GM18907 (cell line): ENCODE data around the gene C13orf46.

ENCODE experiments used
- ATAC-seq: cut with Tn5 transposase; IDR thresholded peaks from one replicate; pipeline ENCODE4 v1.9.1; 2021; ENCODE audit warnings: mild to moderate bottlenecking, moderate library complexity; ENCODE audit not compliant: unreplicated experiment

The C13orf46 gene

GRCh38 chr13:113941571-113942191 lies 32.2 kb downstream of the C13orf46 start:
- ATAC-seq: no peak

DNA sequence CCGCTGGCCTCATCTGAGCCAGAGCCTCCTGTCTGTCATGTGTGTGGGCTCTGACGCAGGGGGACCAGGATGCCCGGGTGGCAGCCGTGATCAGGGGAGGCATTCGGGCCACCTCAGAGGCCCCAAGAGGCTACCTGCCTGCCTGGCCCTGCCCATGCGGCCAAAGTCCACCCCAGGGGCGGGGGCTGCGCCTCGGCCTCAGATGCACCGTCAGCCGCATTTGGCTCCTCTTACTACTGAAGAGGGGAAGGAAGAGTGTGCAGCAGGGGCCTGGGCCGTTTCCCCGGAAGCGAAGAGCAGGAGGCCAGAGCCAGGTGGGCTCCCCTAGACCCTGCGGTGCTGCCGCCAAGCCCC lies 34.0 kb downstream of the C13orf46 start:
- no peak for ATAC-seq

DNA sequence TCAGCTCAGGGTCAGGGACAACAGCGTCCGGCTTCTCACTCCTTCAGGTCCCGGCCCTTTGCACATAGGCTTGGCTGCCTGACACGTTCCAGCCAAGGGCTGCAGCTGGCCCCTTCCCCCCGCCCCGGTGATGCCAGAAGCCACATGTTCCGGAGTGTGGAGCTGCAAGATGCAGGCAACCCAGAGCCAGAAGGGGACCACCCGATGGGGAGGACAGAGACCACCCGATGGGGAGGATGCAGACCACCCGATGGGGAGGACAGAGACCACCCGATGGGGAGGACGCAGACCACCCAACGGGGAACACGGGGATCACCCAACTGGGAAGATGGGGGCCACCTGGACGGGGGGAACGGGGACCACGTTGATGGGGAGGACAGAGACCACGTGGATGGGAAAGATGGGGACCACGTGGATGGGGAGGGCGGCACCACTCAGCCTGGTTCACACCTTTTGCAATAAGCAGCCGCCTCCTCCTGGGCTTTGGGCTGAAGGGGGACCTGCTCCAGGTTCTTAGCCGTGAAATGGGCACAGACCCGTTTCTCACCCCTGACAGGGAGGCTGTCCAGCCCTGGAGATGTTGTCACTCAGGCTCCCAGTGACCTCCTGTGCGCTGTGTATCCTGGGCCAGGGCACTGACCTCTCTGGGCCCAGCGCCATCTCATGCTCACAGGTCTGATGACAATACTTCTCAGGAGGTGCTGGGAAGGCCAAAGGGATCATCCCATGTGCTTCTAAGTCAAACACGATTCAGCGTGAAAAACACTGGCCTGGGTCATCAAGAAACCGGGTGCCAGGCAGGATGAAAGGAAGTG lies 34.5 kb downstream of the C13orf46 start:
- ATAC-seq: no peak

DNA sequence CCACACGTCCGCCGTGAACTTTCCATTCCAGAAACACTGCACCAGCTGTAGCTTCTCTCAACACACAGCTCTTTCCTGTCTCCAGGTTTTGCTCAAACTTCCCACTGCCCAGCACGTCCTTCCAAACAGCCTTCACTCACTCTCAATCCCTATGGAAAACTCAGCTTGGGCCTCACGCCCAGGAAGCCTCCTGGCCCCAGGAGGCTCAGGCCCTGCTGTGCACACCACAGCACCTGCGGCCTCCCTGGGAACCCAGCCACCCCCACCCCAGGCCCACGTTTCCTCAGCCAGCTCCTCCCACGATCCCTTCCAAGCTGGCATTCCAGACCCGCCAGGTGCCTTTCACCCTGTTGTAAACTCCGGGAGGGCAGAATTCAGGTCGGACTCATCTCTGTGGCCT lies 35.2 kb downstream of the C13orf46 start:
- ATAC-seq: no peak

DNA sequence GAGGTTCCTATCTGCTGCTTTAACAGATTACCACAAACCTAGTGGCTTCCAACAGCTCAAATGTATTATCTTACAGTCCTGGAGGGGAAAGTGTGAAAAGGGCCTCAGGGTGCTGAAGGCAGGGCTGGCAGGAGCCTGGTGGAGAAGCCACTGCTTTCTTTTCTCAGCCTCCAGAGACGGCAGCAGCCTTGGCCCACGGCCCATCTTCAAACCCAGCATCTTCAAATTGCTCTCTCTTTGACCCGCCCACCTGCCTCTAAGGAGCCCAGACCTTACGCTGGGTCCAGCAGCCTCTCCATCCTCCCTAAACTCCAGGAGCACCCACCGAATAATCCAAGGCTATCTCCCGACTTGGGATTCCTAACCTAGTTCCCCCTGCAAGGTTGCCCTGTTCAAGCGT lies 35.6 kb downstream of the C13orf46 start:
- ATAC-seq: no peak

GRCh38 chr13:113937527-113938180 lies 36.2 kb downstream of the C13orf46 start:
- ATAC-seq: no peak

DNA sequence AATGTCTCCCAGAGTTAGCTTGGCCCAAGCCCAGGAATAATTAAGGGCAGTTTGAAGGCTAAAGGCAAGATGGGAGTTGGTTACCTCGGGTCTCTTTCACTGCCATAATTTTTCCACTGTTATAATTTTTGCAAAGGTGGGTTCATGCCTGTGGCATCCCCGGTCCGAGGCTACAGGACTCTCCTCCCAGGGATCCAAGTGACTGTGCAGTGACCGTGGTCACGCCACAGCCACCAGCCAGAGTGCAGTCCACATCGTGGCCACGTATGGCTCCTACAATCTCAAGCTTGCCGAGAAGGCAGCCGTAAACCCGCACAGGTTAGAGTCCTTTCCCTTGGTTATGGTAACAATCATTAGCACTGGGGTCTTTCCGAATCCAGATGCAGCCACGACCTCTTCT lies 36.8 kb downstream of the C13orf46 start:
- ATAC-seq: no peak

GRCh38 chr13:113936166-113936965 lies 37.5 kb downstream of the C13orf46 start:
- no peak for ATAC-seq

DNA sequence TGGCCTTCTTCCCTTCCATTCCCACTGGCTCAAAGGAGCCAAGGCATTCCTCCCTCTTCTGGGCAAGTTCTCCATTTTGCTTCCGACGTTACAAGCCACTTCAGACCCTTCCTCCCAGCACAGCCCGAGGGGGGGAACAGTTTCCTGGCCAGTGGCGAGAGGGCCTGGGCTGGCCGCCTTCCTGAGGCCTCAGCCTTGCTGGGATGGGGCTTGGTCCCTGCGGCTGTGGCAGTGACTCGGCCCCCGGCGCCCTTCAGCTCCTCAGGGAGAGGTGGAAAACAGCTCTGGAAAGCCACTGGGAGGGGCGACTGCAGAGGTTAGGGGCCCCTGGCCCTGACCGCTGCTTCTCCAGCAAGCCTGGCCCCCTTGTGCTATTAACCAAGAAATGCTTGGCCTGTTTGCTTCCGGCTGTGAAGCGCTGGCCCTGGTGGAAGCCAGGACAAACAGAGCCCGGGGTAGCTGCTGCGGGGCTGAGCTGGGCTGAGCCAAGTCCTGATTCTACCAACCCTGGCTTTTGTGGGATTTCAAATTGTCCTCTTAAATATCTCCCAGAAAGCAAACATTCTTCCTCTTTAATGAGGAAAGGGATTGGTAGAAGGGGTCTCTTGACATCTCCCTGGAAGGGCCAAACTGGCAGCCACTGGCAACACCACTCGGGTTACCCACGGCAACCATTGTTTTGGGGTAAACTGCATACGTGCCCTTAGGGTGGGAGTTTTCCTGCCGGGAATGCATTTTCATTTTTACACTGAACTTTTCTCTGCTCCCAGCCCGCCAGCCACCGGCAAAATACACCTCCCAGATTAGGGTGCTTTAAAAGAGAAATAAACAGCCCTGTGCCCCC lies 38.7 kb downstream of the C13orf46 start:
- no peak for ATAC-seq

DNA sequence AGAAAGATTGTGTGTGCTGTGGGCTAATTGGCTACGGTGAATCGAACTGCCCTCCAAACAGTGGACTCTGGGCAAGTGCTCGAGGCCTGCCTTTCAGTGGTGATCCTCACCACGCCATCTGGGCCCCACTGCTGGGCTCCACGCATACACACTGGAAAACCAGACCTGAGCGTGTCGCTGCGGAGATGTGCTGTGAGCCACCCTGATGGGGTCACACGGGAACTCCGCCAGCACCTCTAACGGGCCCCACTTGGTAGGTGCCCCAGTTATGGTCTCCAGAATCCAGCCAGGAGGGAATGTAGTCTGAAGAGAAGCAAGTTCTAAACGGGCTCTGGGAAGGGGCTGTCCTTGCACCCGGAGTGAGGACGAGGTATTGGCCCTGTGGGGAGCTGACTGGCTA lies 39.3 kb downstream of the C13orf46 start:
- ATAC-seq: no peak

GRCh38 chr13:113933901-113934300 lies 40.0 kb downstream of the C13orf46 start:
- no peak for ATAC-seq

- no peak for ATAC-seq
Observed at GRCh38 chr13:113931841-113932459, 41.9 kb downstream of the C13orf46 start.

DNA sequence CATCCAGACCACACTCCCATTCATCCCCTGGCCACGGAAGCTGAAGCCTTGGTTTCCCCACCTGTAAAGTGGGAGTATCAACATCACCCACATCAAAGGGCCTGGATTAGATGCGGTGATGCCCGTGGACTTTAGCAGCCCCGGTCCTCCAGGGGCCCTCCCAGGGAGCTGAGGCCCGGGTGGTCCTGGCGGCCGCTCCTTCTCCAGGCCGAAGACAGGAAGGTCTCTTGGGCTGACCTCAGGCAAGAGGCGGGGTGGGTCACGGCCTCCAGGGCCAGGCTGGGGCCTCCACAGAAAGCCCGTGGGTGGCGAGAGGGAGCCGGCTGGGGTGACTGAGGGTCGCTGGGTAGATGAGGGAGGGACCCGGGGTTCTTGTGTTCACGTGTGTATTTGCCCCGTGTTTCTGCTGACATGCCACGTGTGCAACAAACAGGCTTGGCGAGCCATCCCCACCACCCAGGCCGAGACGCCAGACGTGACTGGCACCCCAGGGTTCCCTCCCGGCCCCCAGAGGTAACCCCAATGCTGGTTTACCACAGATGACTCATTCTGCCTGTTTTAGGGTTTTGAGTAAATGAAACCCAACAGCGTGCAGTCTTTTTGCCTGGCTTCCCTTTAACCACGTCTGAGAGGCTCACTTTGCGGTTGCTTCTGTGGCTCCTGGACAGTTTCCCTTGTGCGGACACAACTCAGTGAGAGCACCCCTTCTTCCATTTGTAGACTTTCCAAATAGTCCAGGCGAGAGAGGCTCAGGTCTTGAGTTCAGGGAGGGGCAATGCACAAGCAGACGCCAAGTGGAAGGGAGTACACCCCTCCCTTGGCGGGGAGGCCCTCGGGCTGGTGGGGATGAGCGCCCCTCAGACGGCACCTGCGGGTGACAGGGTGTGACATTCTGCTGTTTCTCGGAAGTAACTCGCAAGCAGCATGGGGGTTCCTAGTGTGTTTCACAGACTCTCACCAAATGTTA lies 42.9 kb downstream of the C13orf46 start:
- no peak for ATAC-seq

- no peak for ATAC-seq
Observed at GRCh38 chr13:113929628-113930615, 44.0 kb downstream of the C13orf46 start.

DNA sequence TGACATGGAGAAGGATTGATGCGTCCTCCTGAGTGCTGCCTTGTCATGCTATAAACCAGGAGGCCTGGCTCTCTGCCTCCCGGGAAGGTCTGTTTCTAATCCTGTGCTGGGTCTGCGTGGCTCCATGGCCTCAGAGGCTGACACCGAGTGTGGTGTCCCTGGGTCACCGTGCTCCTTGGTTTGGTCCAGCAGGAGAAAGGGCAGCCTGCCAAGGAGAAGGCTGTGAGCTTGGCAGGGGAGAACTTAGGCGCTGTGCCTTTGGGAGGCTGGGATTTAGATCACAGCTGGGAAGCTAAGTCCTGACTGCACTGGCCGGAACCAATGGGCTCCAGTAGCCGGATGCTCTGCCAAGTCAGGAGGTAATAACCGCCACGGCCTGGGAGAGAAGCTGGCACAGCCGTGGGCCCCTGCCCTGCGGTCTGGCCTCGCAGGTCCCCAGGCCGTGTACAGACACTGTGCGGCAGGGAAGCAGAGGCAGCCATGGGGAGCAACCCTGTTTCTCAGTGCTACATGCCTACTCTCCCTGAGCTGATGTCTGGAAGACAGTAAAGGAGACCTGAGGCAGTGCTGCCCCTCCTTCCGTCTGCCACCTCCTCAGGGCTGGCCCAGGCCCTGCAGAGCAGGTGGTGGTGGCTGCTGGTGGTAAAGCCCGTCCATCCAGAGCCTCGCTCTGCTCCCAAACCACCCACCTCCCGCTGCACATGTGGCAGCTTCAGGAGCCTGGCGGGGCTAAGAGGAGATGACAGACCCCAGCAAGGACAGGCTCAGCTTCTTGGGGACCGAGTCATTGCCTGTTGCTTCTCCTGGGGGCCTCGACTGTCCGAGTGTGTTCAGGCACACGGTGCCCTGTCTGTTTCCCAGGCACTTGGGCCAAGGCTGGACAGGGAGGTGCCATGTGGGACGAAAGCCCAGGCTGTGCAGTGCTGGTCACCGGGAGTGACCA lies 44.9 kb downstream of the C13orf46 start:
- no peak for ATAC-seq
